Neural crest cell (in vitro differentiated cells): ENCODE measurements around the gene PCNX2. TPM values are rescaled to one million over a fixed set of nuclear protein-coding genes. Genes with fewer than 3 reads are reported as not detected.

Source experiments
- DNase-seq: peaks from one replicate; pipeline ENCODE4 v3.0.0; 2021; ENCODE audit warnings: low read depth, mixed read lengths, low spot score
- H3K27ac Mint-ChIP-seq: one replicate; pipeline ENCODE4 v1.8.0; 2021; ENCODE audit warnings: mild to moderate bottlenecking, mixed read lengths; ENCODE audit not compliant: unreplicated experiment
- H3K27me3 Mint-ChIP-seq: 2 replicates; pipeline ENCODE4 v1.8.0; 2021; ENCODE audit warnings: low read depth, mild to moderate bottlenecking, mixed read lengths
- H3K36me3 Mint-ChIP-seq: 2 replicates; pipeline ENCODE4 v1.8.0; 2021; ENCODE audit warnings: low read depth, mild to moderate bottlenecking, mixed read lengths
- H3K4me1 Mint-ChIP-seq: 2 replicates; pipeline ENCODE4 v1.8.0; 2021; ENCODE audit warnings: mixed read lengths
- H3K4me3 Mint-ChIP-seq: one replicate; pipeline ENCODE4 v1.8.0; 2021; ENCODE audit warnings: mild to moderate bottlenecking, mixed read lengths
- H3K9me3 Mint-ChIP-seq: 2 replicates; pipeline ENCODE4 v1.8.0; 2021; ENCODE audit warnings: mixed read lengths
- total RNA-seq: library from RNA; stranded (reverse); gene quantifications from 2 replicates; pipeline ENCODE4 v1.2.1, GENCODE V29; 2021
- TF ChIP-seq, protein P1 (sequence below): fragments of 200-600 bp; sonication (generic); conservative IDR thresholded peaks from 2 replicates; pipeline ENCODE4 v1.5.0; 2021; ENCODE audit warnings: antibody characterized with exemption, mild to moderate bottlenecking

PCNX2 gene
- total RNA-seq, 1 donor from 2014 or later, result 13.6 TPM

DNA sequence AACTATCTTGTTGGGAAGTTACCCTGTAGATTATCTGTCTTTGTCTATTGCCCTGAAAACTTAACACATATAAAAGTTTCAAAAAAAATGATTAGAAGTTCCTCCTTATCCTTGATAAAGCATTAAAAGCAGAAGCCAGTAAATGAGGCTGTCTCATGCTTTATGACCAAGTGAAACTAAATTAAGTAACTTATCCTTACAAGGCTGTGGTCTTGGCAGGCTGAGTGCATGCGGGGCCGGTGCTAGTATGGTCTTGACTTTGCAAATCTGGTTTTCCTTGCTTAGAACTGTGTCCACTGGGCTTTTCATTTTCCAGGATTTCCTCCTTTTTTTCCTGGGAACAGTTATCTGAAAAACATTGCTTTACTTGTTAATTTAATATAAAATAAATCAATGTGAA is 43.1 kb downstream of the PCNX2 start:
- H3K27ac Mint-ChIP-seq, result no peak overlapping the region
- H3K4me3 Mint-ChIP-seq, result no peak overlapping the region
- no peak for DNase-seq
- peaks cover 11% of the 10 kb centered on the region for H3K36me3 Mint-ChIP-seq
- H3K27me3 Mint-ChIP-seq, result no peaks in the 10 kb centered on the region
- H3K9me3 Mint-ChIP-seq, result no peaks in the 10 kb centered on the region
- peaks cover 15% of the 10 kb centered on the region for H3K4me1 Mint-ChIP-seq
- TF ChIP-seq, protein P1, sequence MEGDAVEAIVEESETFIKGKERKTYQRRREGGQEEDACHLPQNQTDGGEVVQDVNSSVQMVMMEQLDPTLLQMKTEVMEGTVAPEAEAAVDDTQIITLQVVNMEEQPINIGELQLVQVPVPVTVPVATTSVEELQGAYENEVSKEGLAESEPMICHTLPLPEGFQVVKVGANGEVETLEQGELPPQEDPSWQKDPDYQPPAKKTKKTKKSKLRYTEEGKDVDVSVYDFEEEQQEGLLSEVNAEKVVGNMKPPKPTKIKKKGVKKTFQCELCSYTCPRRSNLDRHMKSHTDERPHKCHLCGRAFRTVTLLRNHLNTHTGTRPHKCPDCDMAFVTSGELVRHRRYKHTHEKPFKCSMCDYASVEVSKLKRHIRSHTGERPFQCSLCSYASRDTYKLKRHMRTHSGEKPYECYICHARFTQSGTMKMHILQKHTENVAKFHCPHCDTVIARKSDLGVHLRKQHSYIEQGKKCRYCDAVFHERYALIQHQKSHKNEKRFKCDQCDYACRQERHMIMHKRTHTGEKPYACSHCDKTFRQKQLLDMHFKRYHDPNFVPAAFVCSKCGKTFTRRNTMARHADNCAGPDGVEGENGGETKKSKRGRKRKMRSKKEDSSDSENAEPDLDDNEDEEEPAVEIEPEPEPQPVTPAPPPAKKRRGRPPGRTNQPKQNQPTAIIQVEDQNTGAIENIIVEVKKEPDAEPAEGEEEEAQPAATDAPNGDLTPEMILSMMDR, result no peak

- TF ChIP-seq, protein P1, result no peak
- no peak overlapping the region for H3K4me3 Mint-ChIP-seq
- peaks cover 11% of the 10 kb centered on the region for H3K36me3 Mint-ChIP-seq
- no peak for DNase-seq
- no peaks in the 10 kb centered on the region for H3K9me3 Mint-ChIP-seq
- H3K4me1 Mint-ChIP-seq, result peaks cover 15% of the 10 kb centered on the region
- H3K27me3 Mint-ChIP-seq, result no peaks in the 10 kb centered on the region
- no peak overlapping the region for H3K27ac Mint-ChIP-seq
These were observed 44.3 kb downstream of the PCNX2 start for GRCh38 chr1:233251201-233251720.

- no peak overlapping the region for H3K4me3 Mint-ChIP-seq
- no peak overlapping the region for H3K27ac Mint-ChIP-seq
- DNase-seq, result no peak
- no peaks in the 10 kb centered on the region for H3K27me3 Mint-ChIP-seq
- no peaks in the 10 kb centered on the region for H3K9me3 Mint-ChIP-seq
- TF ChIP-seq, protein P1, result no peak
- H3K4me1 Mint-ChIP-seq, result no peaks in the 10 kb centered on the region
- H3K36me3 Mint-ChIP-seq, result peaks cover 14% of the 10 kb centered on the region
These were observed 47.5 kb downstream of the PCNX2 start for GRCh38 chr1:233248014-233248413.

DNA sequence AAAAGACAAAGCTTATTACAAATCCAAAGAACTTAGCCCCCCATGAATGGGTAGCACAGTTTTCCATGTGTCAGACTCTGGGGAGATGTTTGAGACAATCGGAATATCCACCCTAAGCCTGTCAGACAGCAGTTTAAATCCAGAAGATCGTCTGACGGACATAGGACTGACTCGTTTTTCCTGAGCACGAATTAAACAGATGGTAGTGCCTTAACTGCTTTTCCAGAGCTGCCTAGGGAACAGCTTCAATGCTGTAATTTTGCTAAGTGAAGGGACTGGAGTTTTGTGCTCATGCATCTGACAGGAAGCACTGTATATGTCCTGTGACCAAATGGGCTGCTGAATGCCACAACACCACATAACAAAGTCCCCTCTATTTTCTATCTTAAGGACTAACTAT is 48.6 kb downstream of the PCNX2 start:
- Mint-ChIP-seq H3K4me1 (no peaks in the 10 kb centered on the region), H3K4me3 (no peak overlapping the region), H3K27me3 (no peaks in the 10 kb centered on the region), H3K27ac (no peak overlapping the region), H3K36me3 (peaks cover 14% of the 10 kb centered on the region), H3K9me3 (no peaks in the 10 kb centered on the region)
- TF ChIP-seq, protein P1, result no peak
- DNase-seq, result no peak

DNA sequence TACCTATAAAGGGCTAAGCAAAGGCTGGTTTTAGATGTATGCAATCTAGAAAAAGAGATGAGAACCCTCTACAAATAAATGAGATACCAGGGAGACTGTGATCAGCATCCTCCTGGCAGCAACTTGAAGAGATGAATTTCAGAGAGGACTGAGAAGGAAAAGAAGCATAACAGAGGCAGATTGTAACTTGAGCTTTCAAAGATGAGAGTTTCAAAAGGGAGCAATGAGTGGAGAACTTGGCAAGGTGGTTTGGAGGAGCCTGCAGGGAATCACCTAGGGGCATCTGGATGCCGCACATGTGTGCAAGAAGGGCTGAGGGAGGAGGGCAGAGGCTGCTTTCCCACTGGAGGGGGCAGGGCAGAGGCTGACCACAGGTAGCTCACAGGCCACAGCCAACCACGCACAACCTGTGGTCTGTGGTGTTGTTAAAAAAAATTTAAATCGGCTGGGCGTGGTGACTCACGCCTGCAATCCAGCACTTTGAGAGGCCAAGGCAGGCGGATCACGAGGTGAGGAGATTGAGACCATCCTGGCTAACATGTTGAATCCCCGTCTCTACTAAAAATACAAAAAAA is 50.2 kb downstream of the PCNX2 start:
- Mint-ChIP-seq H3K36me3 (peaks cover 11% of the 10 kb centered on the region), H3K27ac (no peak overlapping the region), H3K27me3 (no peaks in the 10 kb centered on the region), H3K9me3 (no peaks in the 10 kb centered on the region), H3K4me3 (no peak overlapping the region), H3K4me1 (peaks cover 10% of the 10 kb centered on the region)
- TF ChIP-seq, protein P1, result no peak
- no peak for DNase-seq
